Hepatocyte (in vitro differentiated cells): ENCODE results near the gene ISM2.

Source experiments
- EZH2 ChIP-seq: fragments of 200-600 bp; sonication (generic); IDR thresholded peaks from 2 replicates; pipeline ENCODE4 v1.6.1; 2016; ENCODE audit warnings: antibody characterized with exemption, mild to moderate bottlenecking, borderline replicate concordance
- TF ChIP-seq, protein P1 (sequence below): fragments of 200-600 bp; sonication (generic); IDR thresholded peaks from 2 replicates; pipeline ENCODE4 v1.5.1; 2016; ENCODE audit warnings: antibody characterized with exemption, mild to moderate bottlenecking; ENCODE audit not compliant: poor library complexity

DNA sequence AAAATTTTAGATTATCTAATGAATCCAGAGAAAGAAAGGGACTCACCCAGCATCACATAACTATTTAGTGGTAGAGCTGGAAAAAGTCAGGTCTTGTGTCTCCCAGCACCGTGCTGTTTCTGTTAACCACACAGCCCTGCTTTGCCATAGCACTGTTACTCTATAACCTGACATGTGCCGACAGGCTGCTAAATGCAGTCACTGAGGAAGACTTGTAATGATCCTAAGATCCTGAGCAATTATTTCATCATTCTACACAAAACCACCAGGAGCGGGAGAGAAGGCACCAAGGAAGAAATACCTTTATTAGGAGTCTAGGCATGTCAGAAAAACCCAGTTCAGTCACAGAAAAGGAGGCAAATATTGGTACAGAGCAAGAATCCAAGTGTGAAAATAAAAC lies 72.2 kb downstream of the ISM2 start:
- no peak for TF ChIP-seq EZH2
- TF ChIP-seq, protein P1, sequence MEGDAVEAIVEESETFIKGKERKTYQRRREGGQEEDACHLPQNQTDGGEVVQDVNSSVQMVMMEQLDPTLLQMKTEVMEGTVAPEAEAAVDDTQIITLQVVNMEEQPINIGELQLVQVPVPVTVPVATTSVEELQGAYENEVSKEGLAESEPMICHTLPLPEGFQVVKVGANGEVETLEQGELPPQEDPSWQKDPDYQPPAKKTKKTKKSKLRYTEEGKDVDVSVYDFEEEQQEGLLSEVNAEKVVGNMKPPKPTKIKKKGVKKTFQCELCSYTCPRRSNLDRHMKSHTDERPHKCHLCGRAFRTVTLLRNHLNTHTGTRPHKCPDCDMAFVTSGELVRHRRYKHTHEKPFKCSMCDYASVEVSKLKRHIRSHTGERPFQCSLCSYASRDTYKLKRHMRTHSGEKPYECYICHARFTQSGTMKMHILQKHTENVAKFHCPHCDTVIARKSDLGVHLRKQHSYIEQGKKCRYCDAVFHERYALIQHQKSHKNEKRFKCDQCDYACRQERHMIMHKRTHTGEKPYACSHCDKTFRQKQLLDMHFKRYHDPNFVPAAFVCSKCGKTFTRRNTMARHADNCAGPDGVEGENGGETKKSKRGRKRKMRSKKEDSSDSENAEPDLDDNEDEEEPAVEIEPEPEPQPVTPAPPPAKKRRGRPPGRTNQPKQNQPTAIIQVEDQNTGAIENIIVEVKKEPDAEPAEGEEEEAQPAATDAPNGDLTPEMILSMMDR = no peak
